Epithelial cell of proximal tubule (primary cell): Measurements from ENCODE around the gene MET. TPM values are rescaled to one million over a fixed set of nuclear protein-coding genes. Genes with fewer than 3 reads are reported as not detected.
A peak's percentile ranks its signal among the peaks of the same experiment; 100 is the strongest.
"Not testable (repeated sequence)": the region's sequence is repeated elsewhere in the genome, so short reads cannot be mapped to it uniquely, and the experiment has no call there.

ENCODE experiments used
- DNase-seq: peaks from one replicate; pipeline ENCODE4 v3.0.0-alpha.2; 2011; ENCODE audit warnings: low read depth
- H3K4me3 ChIP-seq: 2 replicates; pipeline ENCODE4 v1.5.1; 2011; ENCODE audit warnings: low read depth, mild to moderate bottlenecking, low read length
- total RNA-seq: library from RNA; depleted of rRNA; stranded (reverse); fragments of >200 nt; gene quantifications from 2 replicates; pipeline ENCODE4 v1.2.3, GENCODE V29; 2015
- TF ChIP-seq, protein P1 (sequence below): conservative IDR thresholded peaks from 2 replicates; pipeline ENCODE4 v1.5.1; 2012; ENCODE audit warnings: low read depth, mild to moderate bottlenecking, low read length

Gene MET
- total RNA-seq, 1 donor from 2014 or later: 155 TPM

DNA sequence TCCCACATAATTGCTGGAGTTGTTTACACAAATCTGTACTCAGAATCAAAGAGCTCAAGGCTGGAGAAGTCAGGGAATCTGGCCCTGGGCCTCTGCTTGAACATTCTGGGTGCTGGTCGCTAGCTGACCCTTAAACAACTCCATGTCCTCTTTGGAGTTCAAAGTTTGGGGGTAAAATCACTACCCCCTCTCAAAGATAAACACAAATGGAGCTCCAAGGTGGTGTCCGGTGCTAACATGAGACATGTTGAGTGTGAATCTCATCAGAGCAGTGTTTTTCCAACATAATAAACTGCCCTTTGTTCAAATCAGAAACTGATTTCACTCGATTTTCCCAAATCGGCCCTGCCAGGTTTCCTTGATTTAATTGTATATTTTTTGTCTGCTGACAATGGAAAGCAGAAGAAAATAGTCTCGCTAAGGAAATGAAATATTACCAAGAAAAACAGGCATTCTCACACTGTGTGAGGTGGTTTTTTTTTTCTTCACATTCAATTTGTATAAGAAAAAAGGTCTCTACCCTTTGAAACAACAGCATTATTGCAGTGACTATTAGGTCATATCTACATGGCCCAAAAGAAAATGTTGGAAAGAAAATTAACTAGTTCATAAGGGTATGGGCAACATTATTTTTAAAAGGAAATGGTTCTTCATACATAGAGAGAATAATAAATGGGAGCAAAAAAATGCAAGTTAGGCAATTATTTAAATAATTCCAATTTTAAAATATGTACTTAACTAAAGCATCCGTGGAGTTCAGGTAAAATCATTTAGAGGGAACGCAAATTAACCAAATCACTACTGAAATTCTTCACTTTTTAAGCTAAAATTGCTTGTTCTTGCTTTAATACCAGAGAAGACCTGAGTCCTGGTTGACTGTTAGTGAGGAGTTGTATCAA is 134.3 kb downstream of the MET start:
- TF ChIP-seq, protein P1, sequence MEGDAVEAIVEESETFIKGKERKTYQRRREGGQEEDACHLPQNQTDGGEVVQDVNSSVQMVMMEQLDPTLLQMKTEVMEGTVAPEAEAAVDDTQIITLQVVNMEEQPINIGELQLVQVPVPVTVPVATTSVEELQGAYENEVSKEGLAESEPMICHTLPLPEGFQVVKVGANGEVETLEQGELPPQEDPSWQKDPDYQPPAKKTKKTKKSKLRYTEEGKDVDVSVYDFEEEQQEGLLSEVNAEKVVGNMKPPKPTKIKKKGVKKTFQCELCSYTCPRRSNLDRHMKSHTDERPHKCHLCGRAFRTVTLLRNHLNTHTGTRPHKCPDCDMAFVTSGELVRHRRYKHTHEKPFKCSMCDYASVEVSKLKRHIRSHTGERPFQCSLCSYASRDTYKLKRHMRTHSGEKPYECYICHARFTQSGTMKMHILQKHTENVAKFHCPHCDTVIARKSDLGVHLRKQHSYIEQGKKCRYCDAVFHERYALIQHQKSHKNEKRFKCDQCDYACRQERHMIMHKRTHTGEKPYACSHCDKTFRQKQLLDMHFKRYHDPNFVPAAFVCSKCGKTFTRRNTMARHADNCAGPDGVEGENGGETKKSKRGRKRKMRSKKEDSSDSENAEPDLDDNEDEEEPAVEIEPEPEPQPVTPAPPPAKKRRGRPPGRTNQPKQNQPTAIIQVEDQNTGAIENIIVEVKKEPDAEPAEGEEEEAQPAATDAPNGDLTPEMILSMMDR: no peak
- no peak overlapping the region for H3K4me3 ChIP-seq
- DNase-seq: no peak

DNA sequence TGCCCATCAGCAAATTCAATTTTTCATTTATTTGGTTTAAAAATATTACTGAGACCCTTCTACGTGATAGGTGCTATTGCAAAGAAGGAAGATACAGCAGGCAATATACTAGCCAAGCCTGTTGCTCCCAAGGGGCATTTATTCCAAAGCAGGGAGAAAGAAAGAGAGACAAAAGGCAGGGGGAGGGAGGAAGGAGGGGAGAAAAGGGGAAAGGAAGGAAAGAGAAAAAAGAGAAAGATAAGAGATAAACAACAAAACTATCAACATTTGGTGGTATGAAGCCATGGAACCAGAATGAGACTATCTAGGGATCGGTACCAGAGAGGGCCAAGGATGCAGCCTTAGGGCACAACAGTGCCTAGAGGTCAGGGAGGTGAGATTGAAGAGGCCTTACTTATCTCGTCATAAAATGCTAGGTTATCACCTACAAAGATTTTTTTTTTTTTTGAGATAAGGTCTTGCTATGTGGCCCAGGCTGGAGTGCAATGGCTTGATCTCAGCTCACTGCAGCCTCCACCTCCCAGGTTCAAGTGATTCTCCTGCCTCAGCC is 135.1 kb downstream of the MET start:
- H3K4me3 ChIP-seq: no peak overlapping the region
- TF ChIP-seq, protein P1: no peak
- DNase-seq: no peak

DNA sequence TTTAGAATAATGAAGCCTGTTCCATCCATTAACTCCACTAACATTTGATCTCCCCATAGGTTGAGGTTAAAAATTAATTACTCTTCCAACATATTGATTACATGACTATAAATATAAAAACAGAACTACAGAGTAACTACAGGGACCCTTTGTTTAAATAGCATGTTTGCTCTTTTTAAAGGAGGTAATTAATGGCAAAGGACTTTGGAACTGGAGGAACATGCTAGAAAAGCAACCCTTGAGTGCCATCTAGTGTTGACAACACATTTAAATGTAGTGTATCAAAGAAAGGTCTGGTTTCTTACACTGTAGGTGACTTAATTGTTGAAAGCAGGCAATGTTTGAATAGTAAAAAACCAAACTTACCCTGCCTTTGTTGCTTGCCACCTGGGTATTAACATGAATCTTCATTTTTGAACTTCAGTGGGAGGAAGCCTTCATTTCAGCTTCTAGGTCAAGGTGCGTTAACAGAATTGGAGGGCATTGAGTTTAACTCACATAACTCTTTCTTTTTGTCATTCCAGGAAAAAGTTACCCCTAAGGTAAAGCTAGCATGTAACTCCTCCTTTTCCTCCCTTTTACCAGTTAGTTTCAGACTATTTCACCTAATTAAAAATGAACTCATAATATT is 137.8 kb downstream of the MET start:
- DNase-seq: no peak
- TF ChIP-seq, protein P1: peak; percentile 72
- H3K4me3 ChIP-seq: no peak overlapping the region

DNA sequence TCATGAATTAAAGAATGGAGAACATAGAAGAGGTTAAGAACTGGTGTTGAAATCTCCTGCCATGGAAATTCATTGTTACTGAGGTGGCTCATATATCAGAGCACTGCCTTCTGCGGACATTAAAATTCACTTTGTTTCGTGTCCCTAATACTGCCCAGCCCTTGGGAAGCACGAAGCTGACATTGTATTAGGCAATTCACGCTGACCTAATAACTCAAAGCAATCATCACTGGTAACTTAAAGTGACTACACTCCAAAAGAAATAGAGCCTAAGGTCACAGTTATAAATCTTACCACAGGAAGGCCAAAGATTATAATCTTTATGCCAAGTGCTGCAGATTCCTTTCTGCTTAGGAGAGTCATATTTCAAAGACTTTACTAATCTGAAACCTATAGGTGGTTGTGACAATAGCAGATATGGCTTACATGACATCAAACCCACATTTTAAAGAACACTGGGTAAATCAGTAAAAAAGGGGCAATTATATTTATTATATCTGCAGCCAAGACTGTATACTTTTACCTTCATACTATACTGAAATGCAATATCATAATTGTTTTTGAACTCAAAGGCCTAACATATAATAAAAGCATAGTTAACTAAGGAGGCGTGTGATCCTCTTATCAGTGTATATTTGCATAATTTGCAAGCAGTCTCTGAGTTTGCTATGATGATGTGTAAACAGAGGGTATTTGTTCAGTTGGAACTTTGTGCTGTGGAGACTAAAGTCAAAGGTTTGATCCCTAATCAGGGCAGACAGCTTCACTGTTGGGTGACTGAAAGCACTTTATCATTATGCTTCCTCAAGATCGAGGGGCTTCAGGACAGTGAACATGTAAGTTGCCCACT is 138.5 kb downstream of the MET start:
- DNase-seq: no peak
- H3K4me3 ChIP-seq: no peak overlapping the region
- TF ChIP-seq, protein P1: no peak

DNA sequence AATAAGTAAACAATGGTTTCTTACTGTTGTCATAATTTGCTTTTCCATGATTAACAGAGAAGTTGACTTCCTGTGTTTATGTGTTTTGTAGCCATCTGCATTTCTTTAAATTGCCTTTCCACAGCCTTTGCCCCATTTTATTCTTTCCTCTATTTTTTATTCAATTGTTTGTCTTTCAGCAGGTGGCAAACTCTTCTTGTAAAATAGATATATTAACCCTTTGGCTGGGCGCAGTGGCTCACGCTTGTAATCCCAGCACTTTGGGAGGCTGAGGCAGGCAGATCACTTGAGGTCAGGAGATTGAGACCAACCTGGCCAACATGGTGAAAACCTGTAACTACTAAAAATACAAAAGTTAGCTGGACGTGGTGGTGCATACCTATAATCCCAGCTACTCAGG is 139.8 kb downstream of the MET start:
- TF ChIP-seq, protein P1: no peak
- no peak overlapping the region for H3K4me3 ChIP-seq
- DNase-seq: no peak

DNA sequence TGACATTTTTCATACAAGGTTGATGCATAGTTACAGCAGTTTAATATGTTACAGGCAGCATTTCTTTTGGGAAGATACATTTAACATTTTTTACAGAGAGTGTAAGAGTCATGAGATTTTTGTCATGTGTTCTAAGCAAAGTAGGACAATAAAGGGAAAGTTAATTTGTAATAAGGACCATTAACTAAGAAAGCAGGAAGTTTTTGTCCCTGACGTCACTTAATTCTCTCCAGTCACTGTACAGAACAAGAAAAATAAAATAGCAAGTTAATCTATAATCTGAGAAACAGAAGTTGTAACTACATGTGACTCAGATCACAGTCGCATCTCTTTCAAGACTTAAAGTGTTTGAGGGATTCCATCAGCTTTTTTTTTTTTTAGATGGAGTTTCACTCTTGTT is 140.9 kb downstream of the MET start:
- TF ChIP-seq, protein P1: no peak
- no peak overlapping the region for H3K4me3 ChIP-seq
- peak; percentile 100 for DNase-seq

DNA sequence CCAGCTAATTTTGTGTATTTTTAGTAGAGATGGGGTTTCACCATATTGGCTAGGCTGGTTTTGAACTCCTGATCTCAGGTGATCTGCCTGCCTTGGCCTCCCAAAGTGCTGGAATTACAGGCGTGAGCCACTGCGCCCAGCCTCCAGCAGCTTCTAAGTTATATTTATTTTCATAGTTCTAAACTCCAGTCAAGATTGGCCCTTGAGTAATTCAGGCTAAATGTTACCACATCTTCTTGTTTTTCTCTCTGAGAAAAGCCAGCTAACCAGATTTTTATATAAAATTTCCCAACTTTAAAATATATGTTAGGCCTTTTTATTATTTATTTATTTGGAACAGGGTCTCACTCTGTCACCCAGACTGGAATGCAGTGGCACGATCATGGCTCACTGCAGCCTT is 141.4 kb downstream of the MET start:
- not testable (repeated sequence) for DNase-seq, H3K4me3 ChIP-seq
